ENCODE measurements around the gene SLFN5.

DNA sequence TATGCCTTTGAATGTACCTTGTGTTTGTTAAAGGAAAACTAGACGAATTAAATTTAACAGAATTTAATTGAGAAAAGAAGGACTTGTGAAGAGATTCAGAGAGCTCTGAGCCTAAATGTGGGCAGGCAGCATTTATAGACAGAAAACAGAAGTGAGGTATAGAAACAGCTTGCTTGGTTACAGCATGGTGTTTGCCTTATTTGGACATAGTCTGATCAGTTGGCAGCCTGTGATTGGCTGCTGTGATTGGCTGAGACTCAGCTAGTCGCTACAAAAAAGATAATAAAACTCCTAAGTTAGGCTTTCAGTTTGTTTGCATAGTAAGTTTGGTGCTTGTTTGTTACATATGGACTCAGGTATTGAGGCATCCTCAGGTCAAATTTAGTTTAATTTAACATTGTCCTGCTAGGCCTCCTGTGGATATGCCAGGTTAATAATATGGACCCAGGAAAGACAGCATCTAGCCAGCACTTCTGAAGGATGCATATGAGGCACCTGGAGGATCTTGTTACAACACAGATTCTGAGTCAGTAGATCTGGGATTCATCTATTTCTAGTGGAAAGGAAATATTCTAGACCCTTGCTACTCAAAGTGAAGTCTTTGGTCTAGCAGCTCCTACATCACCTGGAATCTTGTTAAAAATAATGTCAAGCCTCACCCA is 43.4 kb downstream of the SLFN5 start:
- TF ChIP-seq EZH2 (IDR thresholded peaks at IDR 0.05; ENCODE audit: borderline replicate concordance, low read depth, low read length, severe bottlenecking) = no peak
- TF ChIP-seq, protein P1, sequence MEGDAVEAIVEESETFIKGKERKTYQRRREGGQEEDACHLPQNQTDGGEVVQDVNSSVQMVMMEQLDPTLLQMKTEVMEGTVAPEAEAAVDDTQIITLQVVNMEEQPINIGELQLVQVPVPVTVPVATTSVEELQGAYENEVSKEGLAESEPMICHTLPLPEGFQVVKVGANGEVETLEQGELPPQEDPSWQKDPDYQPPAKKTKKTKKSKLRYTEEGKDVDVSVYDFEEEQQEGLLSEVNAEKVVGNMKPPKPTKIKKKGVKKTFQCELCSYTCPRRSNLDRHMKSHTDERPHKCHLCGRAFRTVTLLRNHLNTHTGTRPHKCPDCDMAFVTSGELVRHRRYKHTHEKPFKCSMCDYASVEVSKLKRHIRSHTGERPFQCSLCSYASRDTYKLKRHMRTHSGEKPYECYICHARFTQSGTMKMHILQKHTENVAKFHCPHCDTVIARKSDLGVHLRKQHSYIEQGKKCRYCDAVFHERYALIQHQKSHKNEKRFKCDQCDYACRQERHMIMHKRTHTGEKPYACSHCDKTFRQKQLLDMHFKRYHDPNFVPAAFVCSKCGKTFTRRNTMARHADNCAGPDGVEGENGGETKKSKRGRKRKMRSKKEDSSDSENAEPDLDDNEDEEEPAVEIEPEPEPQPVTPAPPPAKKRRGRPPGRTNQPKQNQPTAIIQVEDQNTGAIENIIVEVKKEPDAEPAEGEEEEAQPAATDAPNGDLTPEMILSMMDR (IDR thresholded peaks at IDR 0.05; ENCODE audit: borderline replicate concordance, extremely low read depth, low read length, poor library complexity, severe bottlenecking) = no peak

Data from DND-41 (cell line).